ENCODE data around the gene FKRP.

The FKRP gene

DNA sequence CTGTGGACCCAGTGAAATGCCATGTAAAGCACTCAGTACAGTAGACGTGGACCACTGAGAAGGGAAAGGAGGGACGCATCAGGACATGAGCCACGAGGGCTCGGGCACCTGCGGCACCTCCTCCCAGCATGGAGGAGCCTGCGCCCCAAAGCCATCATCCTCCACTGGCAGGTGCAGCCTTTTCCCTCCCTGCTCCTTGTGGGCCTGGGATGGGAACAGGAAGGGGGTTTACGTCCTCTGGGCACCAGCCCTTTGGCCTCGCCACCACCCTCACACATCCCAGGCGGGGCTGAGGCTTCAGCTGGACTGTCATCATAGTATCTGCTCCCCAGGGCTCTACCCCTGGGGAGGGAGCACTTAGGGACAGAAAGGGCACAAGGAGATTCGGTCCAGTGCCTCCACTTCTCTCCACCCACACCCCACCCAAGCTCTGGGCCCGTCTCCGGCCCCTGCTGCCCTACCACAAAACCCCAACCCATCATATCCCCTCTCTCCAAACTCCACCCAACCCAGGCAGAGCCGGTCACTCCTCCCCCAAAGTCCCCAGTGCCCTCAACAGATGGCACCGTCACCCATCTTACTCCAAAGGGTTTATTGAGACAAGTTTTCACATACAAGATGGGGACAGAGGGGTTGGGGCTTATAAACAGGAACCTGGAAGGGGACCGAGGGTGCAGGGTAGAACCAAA is 26.8 kb upstream of the FKRP start:
- DNase-seq (ENCODE audit: low read depth in 2 of 2) = no peak

DNA sequence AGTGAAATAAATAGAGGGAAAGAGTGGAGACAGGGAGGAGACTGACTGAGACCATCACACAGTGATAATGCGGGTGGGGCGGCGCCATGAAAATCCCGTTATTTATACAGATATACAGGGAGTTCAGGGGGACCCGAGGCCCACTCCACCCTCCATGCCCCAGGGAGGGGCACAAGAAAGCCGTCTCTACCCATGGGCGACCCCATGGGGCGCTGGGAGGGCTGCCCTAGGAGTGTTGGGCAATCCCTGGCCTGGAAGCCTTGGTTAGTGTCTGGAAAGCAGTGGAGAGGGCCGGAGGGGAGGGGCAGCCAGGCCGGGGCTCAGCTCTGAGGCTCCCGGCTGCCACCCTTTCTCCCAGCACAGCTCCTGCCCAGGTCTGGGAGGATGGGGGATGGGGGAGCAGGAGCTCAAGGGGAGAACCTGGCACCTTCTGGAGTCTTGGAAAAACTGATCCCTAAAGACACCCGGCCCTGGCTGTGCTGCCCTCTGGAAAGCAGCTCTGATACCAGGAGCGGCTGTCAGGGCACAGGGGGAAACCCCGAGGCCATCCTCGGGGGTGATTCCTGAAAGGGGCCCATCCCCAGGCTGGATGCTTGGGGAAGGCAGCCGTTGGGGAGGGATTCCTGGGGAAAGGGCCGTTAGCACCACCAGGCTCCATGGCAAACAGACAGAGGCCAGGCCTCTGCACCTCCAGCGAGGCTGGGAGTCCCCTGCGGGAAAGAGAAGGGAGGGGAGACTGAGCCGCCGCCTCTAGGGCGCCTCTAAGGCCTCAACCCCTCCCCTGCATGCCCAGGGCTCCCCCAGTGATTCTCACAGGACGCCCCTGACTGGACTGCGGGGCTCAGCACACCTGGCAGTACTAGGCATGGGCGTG is 26.0 kb upstream of the FKRP start:
- no peak for DNase-seq (ENCODE audit: low read depth in 2 of 2)

DNA sequence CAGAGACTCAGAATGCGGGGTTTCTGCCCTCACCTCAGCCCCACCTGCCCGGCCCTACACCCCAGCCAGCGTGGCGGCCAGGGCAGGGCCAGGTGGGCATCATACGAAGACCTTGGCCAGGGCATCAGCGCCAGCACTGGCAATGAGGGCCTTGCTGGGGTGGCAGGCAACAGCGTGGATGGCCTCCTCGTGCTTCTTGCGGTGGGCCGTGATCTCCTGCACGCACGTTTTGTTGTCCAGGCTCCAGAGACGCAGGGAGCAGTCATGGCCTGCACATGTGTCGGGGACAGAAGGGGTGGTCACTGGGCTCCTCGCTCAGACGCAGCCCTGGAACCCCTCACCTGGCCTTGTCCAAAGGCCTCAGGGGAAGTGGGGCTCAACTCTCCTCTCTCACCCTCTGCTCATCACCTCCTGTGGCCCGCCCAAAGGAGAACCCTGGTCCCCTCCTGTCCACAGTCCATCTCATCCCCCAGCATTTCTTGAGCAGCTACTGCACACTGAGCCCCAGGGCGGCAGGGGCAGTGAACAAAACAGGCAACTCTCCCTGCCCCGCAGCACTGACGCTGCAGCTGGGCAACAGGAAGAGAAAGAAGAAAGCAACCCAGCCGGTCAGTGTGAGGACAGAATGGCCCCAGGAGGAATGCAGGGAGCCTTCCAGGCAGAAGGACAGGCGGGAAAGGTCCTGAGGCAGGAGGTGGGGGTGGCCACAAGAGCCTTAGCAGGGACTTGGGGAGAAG is 25.2 kb upstream of the FKRP start:
- no peak for DNase-seq (ENCODE audit: low read depth in 2 of 2)

- no peak for DNase-seq (ENCODE audit: low read depth in 2 of 2)
Observed at GRCh38 chr19:46721269-46722003, 24.4 kb upstream of the FKRP start.

DNA sequence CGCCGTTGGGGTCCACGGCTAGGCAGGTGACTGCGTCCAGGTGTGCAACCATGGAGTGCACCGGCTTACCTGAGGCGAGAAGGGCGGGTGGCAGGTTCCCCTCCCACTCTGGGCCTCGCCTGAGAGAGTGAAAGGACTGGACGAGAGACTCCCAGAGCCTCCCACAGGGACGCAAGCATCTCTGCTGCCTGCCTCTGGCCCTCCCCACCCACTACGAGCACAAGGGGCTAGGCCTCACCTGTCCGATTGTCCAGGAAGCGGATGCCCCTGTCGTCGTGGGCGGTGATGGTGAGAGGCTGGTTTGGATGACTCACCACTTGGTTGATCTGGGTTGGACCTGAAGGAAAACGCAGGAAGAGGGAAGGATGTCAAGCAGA is 23.9 kb upstream of the FKRP start:
- no peak for DNase-seq (ENCODE audit: low read depth in 2 of 2)

GRCh38 chr19:46722421-46723022 is 23.3 kb upstream of the FKRP start:
- DNase-seq (ENCODE audit: low read depth in 2 of 2) = no peak

GRCh38 chr19:46723023-46723461 is 22.8 kb upstream of the FKRP start:
- DNase-seq (ENCODE audit: low read depth in 2 of 2) = no peak

DNA sequence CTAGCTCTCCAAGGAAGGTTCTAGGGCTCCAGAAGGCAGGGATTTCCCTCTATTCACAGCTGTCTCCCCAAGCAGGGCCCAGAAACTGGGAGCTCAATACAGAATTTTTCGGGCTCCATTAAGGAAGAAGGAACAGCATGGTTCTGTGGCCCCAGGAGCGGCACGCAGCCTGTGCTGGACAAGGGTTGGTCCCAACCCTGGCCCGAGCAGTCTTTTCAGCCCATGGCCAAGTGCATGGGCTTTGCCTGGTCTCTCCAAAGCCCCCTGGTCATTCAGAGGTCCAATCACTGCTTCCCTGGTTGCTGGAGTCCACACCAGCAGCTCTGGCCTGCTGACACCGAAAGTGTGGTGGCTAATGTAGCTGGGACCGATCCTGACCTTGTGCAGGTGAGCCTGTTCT is 22.4 kb upstream of the FKRP start:
- DNase-seq (ENCODE audit: low read depth in 2 of 2) = no peak

GRCh38 chr19:46724468-46724867 is 21.4 kb upstream of the FKRP start:
- DNase-seq (ENCODE audit: low read depth in 2 of 2) = no peak

GRCh38 chr19:46725036-46725820 is 20.6 kb upstream of the FKRP start:
- DNase-seq (ENCODE audit: low read depth in 2 of 2) = no peak

- no peak for DNase-seq (ENCODE audit: low read depth in 2 of 2)
Observed at GRCh38 chr19:46725859-46726393, 19.9 kb upstream of the FKRP start.

GRCh38 chr19:46726551-46726950 is 19.3 kb upstream of the FKRP start:
- no peak for DNase-seq (ENCODE audit: low read depth in 2 of 2)

- DNase-seq (ENCODE audit: low read depth in 2 of 2) = no peak
Observed at GRCh38 chr19:46726971-46727501, 18.8 kb upstream of the FKRP start.

DNA sequence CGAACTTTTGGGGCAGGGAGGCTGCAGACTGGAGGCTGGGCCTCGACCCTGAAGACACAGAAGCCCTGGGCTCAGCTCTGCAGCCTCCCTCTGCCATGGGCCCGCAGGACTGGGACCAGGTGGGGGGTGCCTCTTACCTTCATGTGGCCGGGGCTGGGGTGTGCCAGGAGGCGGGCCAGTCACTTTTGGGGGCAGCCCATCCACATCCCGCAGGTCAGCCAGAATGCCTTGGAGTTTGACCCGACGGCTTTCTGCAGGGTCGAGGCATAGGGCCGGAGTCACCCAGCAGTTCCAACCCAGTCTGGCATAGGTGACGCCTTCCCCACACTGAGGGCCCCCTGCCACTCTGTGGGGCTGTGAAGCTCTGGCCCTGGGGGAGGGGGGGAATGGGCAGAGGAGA is 18.1 kb upstream of the FKRP start:
- DNase-seq (ENCODE audit: low read depth in 2 of 2) = no peak

DNA sequence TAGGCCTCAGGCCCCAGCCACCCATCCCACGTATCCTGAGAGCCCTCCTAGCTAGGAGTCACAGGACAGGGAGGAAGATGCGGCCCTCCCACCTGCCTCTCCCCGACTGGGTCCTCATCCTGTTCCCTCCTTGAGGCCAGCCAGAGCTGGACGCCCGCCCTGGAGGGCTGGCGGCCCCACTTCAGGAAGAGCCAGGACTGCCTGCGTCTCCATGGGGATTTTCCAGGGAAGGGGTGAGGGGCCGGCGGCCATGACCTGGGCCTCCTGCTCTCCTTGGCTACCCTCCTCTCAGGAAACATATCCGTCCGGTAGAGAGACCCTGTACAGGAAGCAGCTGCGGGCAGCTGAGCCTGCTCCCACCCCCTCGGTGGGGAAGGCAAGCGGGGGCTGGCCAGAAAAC is 17.6 kb upstream of the FKRP start:
- no peak for DNase-seq (ENCODE audit: low read depth in 2 of 2)

DNA sequence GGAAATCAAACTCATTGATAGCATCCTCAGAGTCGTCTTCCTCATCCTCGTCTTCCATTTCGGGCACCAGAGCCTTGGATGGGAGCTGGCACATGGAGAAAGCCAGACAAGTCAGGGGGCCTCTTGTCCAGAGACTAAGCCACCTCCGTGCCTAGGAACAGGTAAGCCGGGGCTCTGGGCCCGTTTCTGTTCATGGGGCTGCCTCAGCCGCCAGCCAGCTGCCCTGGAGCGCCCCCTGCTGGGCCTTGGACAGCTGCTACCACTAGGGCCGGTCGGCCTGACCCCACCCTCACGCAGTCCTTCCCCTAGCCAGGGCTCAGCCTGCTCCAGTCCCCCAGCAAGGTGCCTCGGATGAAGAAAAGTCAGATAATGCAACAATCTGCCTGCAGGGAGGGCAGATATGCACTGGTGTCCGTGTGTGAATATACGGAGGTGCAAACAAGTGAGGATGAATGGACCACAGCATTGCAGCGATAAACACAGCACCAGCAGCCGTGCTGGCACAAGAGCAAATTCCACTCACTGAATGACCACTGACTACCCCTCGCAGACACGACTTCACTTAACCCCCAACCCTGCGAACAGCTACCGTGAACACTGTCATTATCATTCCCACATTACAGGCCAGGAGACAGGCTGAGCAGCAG is 17.0 kb upstream of the FKRP start:
- DNase-seq (ENCODE audit: low read depth in 2 of 2) = peak; percentile 45 to 59

DNA sequence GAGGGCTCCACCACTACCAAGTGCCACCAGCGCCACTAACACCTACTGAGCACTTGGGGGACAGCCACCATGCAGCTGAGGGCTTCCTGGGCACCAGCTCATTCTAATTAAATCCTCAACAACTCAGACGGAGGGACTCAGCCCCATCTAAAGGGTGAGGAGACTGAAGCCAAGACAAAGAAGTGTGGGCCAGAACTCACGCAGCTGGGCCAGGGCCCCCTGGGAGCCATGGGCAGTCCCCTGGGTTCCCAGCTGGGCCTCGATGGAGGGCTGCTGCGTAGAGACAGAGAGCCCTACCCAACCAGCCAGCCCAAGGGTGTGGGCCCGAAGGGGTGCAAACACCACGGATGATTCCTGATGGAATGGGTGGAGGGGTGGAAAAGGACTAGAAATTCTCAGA is 16.2 kb upstream of the FKRP start:
- no peak for DNase-seq (ENCODE audit: low read depth in 2 of 2)

DNA sequence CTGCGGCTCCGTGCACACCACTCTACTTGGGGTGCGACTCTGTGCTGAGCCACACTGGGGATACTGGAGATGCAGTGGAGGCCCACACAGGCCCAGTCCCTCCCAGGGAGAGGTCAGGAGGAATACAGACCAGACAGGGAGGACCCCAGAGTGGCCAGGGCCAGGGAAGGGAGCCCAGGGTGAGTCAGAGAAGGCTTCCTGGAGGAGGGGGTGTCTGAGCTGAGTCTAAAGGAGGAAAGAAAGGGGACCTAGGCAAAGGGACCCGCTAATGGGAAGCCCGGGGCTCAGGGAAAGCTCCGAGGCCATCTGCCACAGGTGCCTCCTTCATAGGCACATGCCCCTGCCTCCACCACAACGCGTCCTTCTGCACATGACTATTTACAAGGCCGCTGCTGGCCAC is 15.7 kb upstream of the FKRP start:
- no peak for DNase-seq (ENCODE audit: low read depth in 2 of 2)

GRCh38 chr19:46730595-46730994 is 15.3 kb upstream of the FKRP start:
- no peak for DNase-seq (ENCODE audit: low read depth in 2 of 2)
